A549 (cell line): ENCODE measurements around the gene BRD1. TPM values are rescaled to one million over a fixed set of nuclear protein-coding genes. Genes with fewer than 3 reads are reported as not detected.

Source experiments
- ATAC-seq, 2 experiments: fragments of 200-7000 bp in 1 of 2; fragments of >200 bp in 1 of 2; cut with Nextera tagmentation in 1 of 2; cut with Tn5 transposase in 1 of 2; 3 replicates each; pipeline versions ENCODE4 v1.8.0 to v1.9.1; 2018 to 2020; ENCODE audit warnings: mild to moderate bottlenecking in 1 of 2, moderate library complexity in 1 of 2
- CTCF ChIA-PET: fragments of 300-600 bp; sonication (Branson Sonifier 250); formaldehyde crosslinking; extraction: SDS; loops from one replicate; lab custom pipeline; 2021; ENCODE audit warnings: antibody characterized with exemption, inconsistent platforms; lab: Yijun Ruan, JAX
- POLR2A ChIA-PET: fragments of 350-600 bp; formaldehyde crosslinking; extraction: SDS; loops from one replicate; lab custom pipeline; 2021; ENCODE audit warnings: antibody characterized with exemption, inconsistent platforms; lab: Yijun Ruan, JAX
- DNase-seq, 2 experiments: peaks; one replicate each; pipeline versions ENCODE4 v3.0.0 to v3.0.0-alpha.2; 2011 to 2016; ENCODE audit warnings: low read depth in 1 of 2, low spot score in 1 of 2
- FAIRE-seq: peaks from 2 replicates; lab custom pipeline; 2011; peaks lifted over from hg19 to GRCh38; lab: Jason Lieb, UNC
- H3K27ac ChIP-seq, 2 experiments: fragments of >200 bp; sonication (Bioruptor Twin); formaldehyde crosslinking; 3 replicates each; pipeline ENCODE4 v1.5.1; 2016 to 2017
- H3K4me1 ChIP-seq: fragments of >200 bp; sonication (Bioruptor Twin); formaldehyde crosslinking; 3 replicates; pipeline ENCODE4 v1.6.1; 2016
- H3K4me2 ChIP-seq: fragments of >200 bp; sonication (Bioruptor Twin); formaldehyde crosslinking; 3 replicates; pipeline ENCODE4 v1.6.1; 2016
- H3K4me3 ChIP-seq: fragments of >200 bp; sonication (Bioruptor Twin); formaldehyde crosslinking; 3 replicates; pipeline ENCODE4 v1.5.1; 2016
- H3K9me3 ChIP-seq: fragments of >200 bp; sonication (Bioruptor Twin); formaldehyde crosslinking; 3 replicates; pipeline ENCODE4 v1.6.1; 2016
- CBX2 ChIP-seq: fragments of 200-600 bp; sonication (generic); IDR thresholded peaks from 2 replicates; pipeline ENCODE4 v1.6.1; 2016; ENCODE audit warnings: low read depth, mild to moderate bottlenecking, borderline replicate concordance
- CTCF ChIP-seq: fragments of >200 bp; sonication (Bioruptor Twin); formaldehyde crosslinking; IDR thresholded peaks from 3 replicates; pipeline ENCODE4 v1.5.1; 2016
- ELK1 ChIP-seq: fragments of 150-350 bp; IDR thresholded peaks from 2 replicates; pipeline ENCODE4 v1.6.1; 2014; ENCODE audit warnings: low read depth, mild to moderate bottlenecking, low read length
- EP300 ChIP-seq, 2 experiments: fragments of >200 bp; sonication (Bioruptor Twin); formaldehyde crosslinking; IDR thresholded peaks; 2 replicates in 1 of 2; 3 replicates in 1 of 2; pipeline ENCODE4 v1.6.1; 2016 to 2017
- ESRRA ChIP-seq: fragments of 150-350 bp; IDR thresholded peaks from 2 replicates; pipeline ENCODE4 v1.6.1; 2014; ENCODE audit warnings: mild to moderate bottlenecking, low read length, borderline replicate concordance
- HDAC2 ChIP-seq: fragments of 200-600 bp; sonication (generic); IDR thresholded peaks from 2 replicates; pipeline ENCODE4 v1.6.1; 2016
- HES2 ChIP-seq: fragments of >200 bp; sonication (Bioruptor Twin); formaldehyde crosslinking; IDR thresholded peaks from 2 replicates; pipeline ENCODE4 v1.6.1; 2016
- HEYL ChIP-seq: fragments of 250-450 bp; sonication (Bioruptor Pico); IDR thresholded peaks from 2 replicates; pipeline ENCODE4 v1.8.0; 2021; ENCODE audit warnings: mild to moderate bottlenecking, moderate library complexity
- HMGXB4 ChIP-seq: fragments of 250-450 bp; sonication (Bioruptor Pico); IDR thresholded peaks from 2 replicates; pipeline ENCODE4 v1.5.0; 2021; ENCODE audit warnings: mild to moderate bottlenecking, moderate library complexity, borderline replicate concordance
- HOXA7 ChIP-seq: fragments of 250-450 bp; sonication (Bioruptor Pico); IDR thresholded peaks from 2 replicates; pipeline ENCODE4 v1.5.0; 2020; ENCODE audit warnings: mild to moderate bottlenecking, moderate library complexity
- JUN ChIP-seq, 2 experiments: fragments of >200 bp; sonication (Bioruptor Twin); formaldehyde crosslinking; IDR thresholded peaks; 2 replicates in 1 of 2; 3 replicates in 1 of 2; pipeline ENCODE4 v1.6.1; 2016 to 2017
- KDM1A ChIP-seq: fragments of 200-600 bp; sonication (generic); IDR thresholded peaks from 2 replicates; pipeline ENCODE4 v1.6.1; 2016; ENCODE audit warnings: low read depth, mild to moderate bottlenecking
- MAFK ChIP-seq: fragments of 450-650 bp; IDR thresholded peaks from 2 replicates; pipeline ENCODE4 v1.6.1; 2014; ENCODE audit not compliant: partially characterized antibody
- NFE2L2 ChIP-seq: fragments of 150-350 bp; conservative IDR thresholded peaks from 2 replicates; pipeline ENCODE4 v1.6.1; 2014; ENCODE audit warnings: low read length
- NR3C1 ChIP-seq: fragments of >200 bp; sonication (Bioruptor Twin); formaldehyde crosslinking; IDR thresholded peaks from 3 replicates; pipeline ENCODE4 v1.6.1; 2017
- RARB ChIP-seq: fragments of 250-450 bp; sonication (Bioruptor Pico); IDR thresholded peaks from 2 replicates; pipeline ENCODE4 v1.8.0; 2021; ENCODE audit warnings: mild to moderate bottlenecking, moderate library complexity
- RFX5 ChIP-seq: fragments of 450-650 bp; IDR thresholded peaks from 2 replicates; pipeline ENCODE4 v1.7.1; 2014; ENCODE audit warnings: antibody characterized with exemption, mild to moderate bottlenecking, moderate library complexity
- ZSCAN20 ChIP-seq: fragments of 250-450 bp; sonication (Bioruptor Pico); IDR thresholded peaks from 2 replicates; pipeline ENCODE4 v1.8.0; 2022; ENCODE audit warnings: mild to moderate bottlenecking, moderate library complexity
- WGBS: methylation state at CpG from one replicate; pipeline ENCODE4 v1.1.6; 2017; ENCODE audit errors: missing lambda C conversion rate; 5-methylcytosine and 5-hydroxymethylcytosine counted together
- polyA plus RNA-seq, 4 experiments: library from polyadenylated mRNA; depleted of rRNA in 3 of 4; stranded (reverse); fragments of >200 nt; fragmentation: RNase III in 1 of 4; extraction: RNeasy Plus Mini Kit Qiagen cat#74134 plus additional on column Dnase treatment in 1 of 4; gene quantifications; 2 replicates in 3 of 4; 3 replicates in 1 of 4; pipeline ENCODE4 v1.2.3, GENCODE V29; 2011 to 2017

Gene BRD1
- polyA plus RNA-seq, 2 of the 4 experiments (the other 2 are of a cell fraction) = 3.7 to 11.5 TPM

- ATAC-seq (no peak), DNase-seq (no peak), FAIRE-seq (no peak)
- ChIA-PET CTCF (interaction anchor here (1.2 kb wide), 1 partner anchor 256 kb away, joined by 4 read pairs; no protein-coding TSS in a partner anchor), POLR2A (no interaction called here)
- Histone ChIP-seq H3K9me3 (no peaks in the 10 kb centered on the region), H3K4me1 (no peaks in the 10 kb centered on the region), H3K4me2 (no peak overlapping the region), H3K4me3 (no peak overlapping the region), H3K27ac (no peak overlapping the region)
- 94% methylated on average over 21 of the region's 21 CpGs for WGBS
- TF ChIP-seq HES2 (no peak), NFE2L2 (no peak), ELK1 (no peak), ESRRA (no peak), CTCF (no peak), JUN (IDR thresholded peaks at IDR 0.05) (no peak)
Observed at GRCh38 chr22:49774046-49774445, 53.6 kb downstream of the BRD1 start.

- ATAC-seq (no peak), DNase-seq (no peak), FAIRE-seq (no peak)
- TF ChIP-seq KDM1A = no peak
- TF ChIP-seq CBX2 = no peak
- no peak for TF ChIP-seq EP300 (IDR thresholded peaks at IDR 0.05)
- TF ChIP-seq HEYL (CRISPR knock-in tag) = no peak
- TF ChIP-seq HOXA7 = no peak
- TF ChIP-seq RFX5 = no peak
- TF ChIP-seq NR3C1 = no peak
- no peak for TF ChIP-seq ZSCAN20
- TF ChIP-seq RARB (CRISPR knock-in tag) = no peak
- TF ChIP-seq MAFK = no peak
- no peak for TF ChIP-seq HDAC2
- TF ChIP-seq CTCF = no peak
- TF ChIP-seq HMGXB4 = no peak
- CTCF ChIA-PET = interaction anchor here (1.2 kb wide), 1 partner anchor 257 kb away, joined by 4 read pairs; no protein-coding TSS in a partner anchor
- WGBS = 93% methylated on average over 11 of the region's 11 CpGs
- POLR2A ChIA-PET = no interaction called here
- no peak overlapping the region for H3K27ac ChIP-seq
- H3K4me1 ChIP-seq = no peaks in the 10 kb centered on the region
- no peak overlapping the region for H3K4me2 ChIP-seq
- no peak overlapping the region for H3K4me3 ChIP-seq
- no peaks in the 10 kb centered on the region for H3K9me3 ChIP-seq
Observed at GRCh38 chr22:49773531-49773930, 54.1 kb downstream of the BRD1 start.
